ENCODE results near the gene MAGEA6. TPM values are rescaled to one million over a fixed set of nuclear protein-coding genes. Genes with fewer than 3 reads are reported as not detected.
"Not testable (repeated sequence)": the region's sequence is repeated elsewhere in the genome, so short reads cannot be mapped to it uniquely, and the experiment has no call there.

Gene MAGEA6
- total RNA-seq, 1 donor from 2014 or later: not detected

GRCh38 chrX:152734143-152734858 lies 35.2 kb downstream of the MAGEA6 start:
- not testable (repeated sequence) for DNase-seq (ENCODE audit: extremely low read depth, low read depth, low spot score)

DNA sequence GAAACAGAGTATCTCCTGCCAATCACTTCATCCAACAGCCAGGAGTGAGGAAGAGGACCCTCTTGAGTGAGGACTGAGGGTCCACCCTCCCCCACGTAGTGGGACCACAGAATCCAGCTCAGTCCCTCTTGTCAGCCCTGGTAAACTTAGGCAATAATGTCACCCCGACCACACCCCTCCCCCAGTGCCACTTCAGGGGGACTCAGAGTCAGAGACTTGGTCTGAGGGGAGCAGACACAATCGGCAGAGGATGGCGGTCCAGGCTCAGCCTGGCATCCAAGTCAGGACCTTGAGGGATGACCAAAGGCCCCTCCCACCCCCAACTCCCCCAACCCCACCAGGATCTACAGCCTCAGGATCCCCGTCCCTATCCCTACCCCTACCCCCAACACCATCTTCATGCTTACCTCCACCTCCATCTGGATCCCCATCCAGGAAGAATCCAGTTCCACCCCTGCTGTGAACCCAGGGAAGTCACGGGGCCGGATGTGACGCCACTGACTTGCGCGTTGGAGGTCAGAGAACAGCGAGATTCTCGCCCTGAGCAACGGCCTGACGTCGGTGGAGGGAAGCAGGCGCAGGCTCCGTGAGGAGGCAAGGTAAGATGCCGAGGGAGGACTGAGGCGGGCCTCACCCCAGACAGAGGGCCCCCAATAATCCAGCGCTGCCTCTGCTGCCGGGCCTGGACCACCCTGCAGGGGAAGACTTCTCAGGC lies 36.1 kb downstream of the MAGEA6 start, which contains the start of the genes CSAG1 and MAGEA12:
Gene CSAG1, minus strand, starts transcription at position 461 of the 715 bp plus-strand sequence. CDS start 1,261 bp downstream, outside the sequence.
Gene MAGEA12, plus strand, starts transcription at position 497 of the 715 bp plus-strand sequence. CDS start 2,405 bp downstream, outside the sequence.
- no peak for DNase-seq (ENCODE audit: extremely low read depth, low read depth, low spot score)

- DNase-seq (ENCODE audit: extremely low read depth, low read depth, low spot score): no peak
Measured at GRCh38 chrX:152725409-152725808, 44.1 kb downstream of the MAGEA6 start.

Other genes starting within 250 kb of the MAGEA6 start
- gene GABRQ, start 131.8 kb downstream of the MAGEA6 start, total RNA-seq: under 0.01 TPM in 1 of 2 replicates, not detected in the other
- not detected in 2 replicates for gene MAGEA3, start 70.9 kb downstream of the MAGEA6 start, total RNA-seq
- not detected in 2 replicates for gene CSAG2, start 60.4 kb downstream of the MAGEA6 start, total RNA-seq
- not detected in 2 replicates for gene MAGEA2B, start 55.1 kb downstream of the MAGEA6 start, total RNA-seq
- gene CSAG1, start 36.0 kb downstream of the MAGEA6 start, total RNA-seq: not detected in 2 replicates
- not detected in 2 replicates for gene MAGEA12, start 35.9 kb downstream of the MAGEA6 start, total RNA-seq
- gene MAGEA2, start 15.8 kb downstream of the MAGEA6 start, total RNA-seq: not detected in 2 replicates
- gene CSAG3, start 10.5 kb downstream of the MAGEA6 start, total RNA-seq: not detected in 2 replicates
- gene CETN2, start 61.1 kb upstream of the MAGEA6 start, total RNA-seq: 24.7 and 40.7 TPM in 2 replicates
- 21.5 and 23.4 TPM in 2 replicates for gene NSDHL, start 61.4 kb upstream of the MAGEA6 start, total RNA-seq
- gene ZNF185, start 128.4 kb upstream of the MAGEA6 start, total RNA-seq: 9.4 and 20.9 TPM in 2 replicates
- gene PNMA5, start 224.4 kb upstream of the MAGEA6 start, total RNA-seq: not detected in 2 replicates

All from glomerular endothelial cell (primary cell).